Tongue (tissue), 1 donor: ENCODE data around the gene RSRC1. TPM values are rescaled to one million over a fixed set of nuclear protein-coding genes. Genes with fewer than 3 reads are reported as not detected.

Experiments
- total RNA-seq: library from RNA; depleted of rRNA; stranded (reverse); fragments of >200 nt; gene quantifications from one replicate; pipeline ENCODE4 v1.2.3, GENCODE V29; 2014

RSRC1 gene
- total RNA-seq, 1 donor from 2014 or later = 62.7 TPM

Other genes with a start within 250 kb of the RSRC1 start
- gene SHOX2, start 3.7 kb upstream of the RSRC1 start, total RNA-seq = 5.9 TPM